NCI-H82 treated with DMSO at 0.1 percent for 48 hours (cell line): ENCODE measurements around the gene DCDC1.
"Not testable (repeated sequence)": the region's sequence is repeated elsewhere in the genome, so short reads cannot be mapped to it uniquely, and the experiment has no call there.

ENCODE experiments used
- DNase-seq: peaks from one replicate; lab custom pipeline; 2025; ENCODE audit not compliant: unreplicated experiment; lab: John Stamatoyannopoulos, UW

Gene DCDC1

DNA sequence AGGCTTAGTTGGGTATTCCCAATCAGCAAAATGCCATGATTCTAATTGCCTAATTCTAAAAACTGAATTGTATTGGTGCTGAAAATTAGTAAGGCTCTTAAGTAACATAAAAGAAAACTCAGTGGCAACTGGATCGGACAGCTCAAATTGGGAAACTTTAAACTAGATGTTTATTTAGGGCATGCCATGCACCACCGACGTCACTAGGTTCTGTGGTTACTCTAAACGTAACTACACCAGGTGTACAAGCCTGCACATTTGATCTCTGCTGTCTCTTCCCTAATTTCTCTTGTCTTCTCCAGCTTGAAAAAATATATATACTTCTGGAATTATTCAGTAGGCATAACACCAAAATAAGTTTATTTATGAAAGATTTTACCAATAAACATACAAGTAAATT is 378.2 kb downstream of the DCDC1 start:
- no peak for DNase-seq

DNA sequence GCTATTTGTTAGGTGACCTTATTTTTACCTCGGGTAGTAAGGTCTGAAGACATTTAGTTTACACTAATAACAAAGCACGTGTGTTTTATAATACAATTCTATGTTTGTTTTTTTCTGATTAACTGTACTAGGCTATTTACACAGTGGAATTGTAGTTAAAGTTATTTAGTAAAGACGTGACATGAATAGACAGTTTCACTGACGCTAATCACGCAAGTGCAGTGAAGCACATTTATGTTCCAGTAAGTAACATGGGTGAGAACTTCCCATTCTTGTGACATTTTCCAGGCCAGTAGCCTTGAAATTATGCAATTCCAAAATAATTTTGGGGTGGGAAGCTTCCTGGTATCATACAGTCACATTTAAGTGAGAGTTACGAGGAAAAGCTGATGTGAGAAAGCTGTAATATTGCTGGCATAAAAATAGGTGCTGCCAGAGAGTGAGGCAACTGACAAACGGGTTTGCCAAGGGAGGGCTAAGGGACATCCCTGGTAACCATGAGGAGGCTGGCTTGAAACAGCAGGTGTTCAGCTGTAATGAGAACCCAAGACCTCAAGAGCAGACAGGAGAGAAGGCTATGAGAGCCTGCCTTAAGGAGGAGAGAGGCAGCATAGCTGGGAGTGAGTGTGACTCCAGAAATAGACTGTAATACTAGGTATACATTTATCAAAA is 378.8 kb downstream of the DCDC1 start:
- no peak for DNase-seq

DNA sequence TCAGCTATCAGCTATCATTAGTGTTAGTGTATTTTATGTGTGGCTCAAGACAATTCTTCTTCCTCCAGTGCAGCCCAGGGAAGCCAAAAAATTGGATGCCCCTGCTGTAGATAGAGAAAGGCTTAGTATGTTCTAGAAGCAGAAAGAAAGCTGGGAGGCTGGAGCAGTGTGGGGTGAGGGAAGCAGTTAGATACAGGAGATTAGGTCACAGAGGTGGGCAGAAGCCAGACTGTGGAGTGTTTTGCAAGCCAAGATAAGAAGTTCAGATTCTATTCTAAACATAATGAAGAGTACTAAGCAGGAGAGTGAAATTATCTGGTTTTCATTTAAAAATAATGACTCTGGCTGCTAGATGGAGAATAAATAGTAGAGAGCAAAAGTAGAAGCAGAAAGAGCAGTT is 381.7 kb downstream of the DCDC1 start:
- no peak for DNase-seq

DNA sequence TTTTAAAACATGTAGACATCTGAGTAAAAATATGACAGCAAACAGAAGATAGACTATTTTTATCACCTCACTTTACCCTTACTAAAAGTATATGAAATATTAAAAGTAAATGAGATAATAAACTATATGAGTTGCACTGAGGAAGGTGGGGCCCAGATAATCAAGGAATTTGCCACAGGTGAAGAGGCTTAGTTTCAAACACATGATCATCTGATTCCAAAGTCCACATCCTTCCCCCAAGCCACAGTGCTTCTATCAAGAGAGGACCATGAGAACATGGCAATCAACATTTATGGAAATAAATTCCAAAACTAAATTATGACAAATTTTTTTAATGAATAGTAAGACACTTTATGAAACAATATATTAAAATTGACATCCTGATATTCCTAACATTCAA is 384.0 kb downstream of the DCDC1 start:
- DNase-seq = no peak

DNA sequence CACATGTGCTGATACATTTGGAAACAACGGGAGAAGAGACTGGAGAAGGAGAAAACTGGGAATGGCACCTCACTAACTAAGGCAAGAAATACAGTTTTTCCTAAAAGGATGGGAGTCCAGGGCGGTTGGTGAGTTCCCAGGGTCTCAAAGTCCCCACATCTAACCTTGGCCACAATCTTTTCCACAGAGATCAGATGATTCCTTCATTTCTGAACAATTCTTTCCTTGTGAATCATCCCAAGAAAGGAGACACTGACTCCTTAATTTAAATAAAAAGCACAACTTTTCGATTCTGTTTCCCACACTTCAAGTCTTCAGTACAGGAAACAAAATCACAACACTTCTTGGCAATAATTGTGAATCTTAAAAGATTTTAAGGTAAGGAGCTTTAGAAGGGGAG is 384.7 kb downstream of the DCDC1 start:
- DNase-seq = no peak

DNA sequence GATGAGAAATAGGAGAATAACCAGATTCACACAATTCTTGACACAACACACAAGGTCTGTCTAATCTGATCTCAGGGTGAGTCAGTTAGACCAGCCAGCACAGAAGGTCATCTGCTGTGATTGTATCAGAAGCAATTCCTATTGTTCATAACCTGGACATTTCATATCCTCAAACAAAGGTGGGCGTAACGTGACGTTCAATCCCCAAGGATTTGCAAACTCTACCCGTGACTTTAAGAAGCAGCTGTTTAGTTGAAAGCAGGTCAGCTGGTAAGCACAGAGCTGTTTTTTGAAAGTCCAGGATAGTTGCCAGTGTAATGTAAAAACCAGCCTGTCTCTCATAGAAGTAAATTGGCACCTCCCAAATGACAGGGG is 385.1 kb downstream of the DCDC1 start:
- no peak for DNase-seq

DNA sequence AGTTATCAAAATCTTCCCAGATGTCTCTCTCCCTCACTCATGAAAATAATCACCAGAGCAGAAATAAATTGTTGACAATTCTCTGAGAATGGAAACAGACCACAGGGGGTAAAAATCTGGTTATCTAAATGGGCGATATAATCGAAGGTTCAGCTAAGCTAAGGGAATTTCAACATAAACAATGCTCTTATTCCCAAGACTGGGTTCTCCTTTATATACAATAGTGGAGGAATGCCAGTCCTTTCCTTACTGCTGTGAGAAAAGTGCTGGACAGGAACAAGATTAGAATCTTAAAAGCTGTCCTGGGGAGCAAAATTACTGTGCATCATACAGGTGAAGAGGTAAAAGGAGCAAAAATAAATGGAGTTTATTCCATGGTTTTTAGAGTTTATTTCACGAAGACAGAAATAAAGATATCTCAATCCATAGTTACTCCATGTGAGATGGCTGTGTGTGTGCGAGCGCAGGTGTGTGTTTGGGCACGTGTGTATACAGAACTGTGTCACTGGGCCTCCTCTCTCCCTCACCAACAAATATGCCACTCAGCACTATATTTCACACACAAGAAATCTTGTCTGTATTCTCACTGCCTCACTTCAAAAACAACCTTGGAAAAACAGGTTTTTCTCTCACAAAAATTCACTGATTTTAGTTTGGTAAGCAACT is 385.6 kb downstream of the DCDC1 start:
- no peak for DNase-seq

DNA sequence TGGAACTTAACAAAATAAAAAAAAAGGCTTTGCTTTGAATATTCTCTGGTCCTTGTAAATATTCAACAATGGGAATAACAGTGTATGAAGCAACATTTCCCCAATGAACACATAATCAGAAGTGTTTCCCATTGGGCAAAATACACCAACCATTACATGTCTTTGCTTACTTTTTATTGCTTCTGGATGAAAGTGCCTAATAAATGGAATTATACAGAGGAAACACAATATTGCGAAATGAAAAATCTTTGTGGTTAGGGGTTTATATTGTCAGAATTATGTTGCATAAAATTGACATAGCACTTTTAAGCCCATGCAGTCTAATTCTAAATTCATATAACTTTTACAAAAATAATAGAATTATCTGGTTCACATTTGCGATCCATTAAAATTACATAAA is 386.4 kb downstream of the DCDC1 start:
- DNase-seq = no peak

DNA sequence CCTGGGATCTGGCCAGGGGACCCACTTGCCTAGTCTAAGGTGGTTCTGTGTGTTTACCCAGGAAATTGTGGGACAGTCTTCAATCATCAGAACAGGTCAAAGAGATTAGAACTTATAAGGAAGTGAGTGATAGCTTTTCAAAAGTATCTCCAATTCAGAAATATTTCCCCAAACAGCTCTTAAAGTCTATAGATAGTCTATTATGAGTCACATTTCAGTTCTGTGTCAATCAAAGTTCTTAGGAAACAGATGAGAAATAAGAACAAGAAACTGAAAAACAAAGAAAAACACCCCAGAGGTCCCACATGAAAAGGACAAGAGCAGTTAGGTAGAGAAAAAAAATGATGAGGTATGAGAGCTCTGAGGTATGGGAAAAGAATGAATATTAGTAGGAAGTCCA is 402.0 kb downstream of the DCDC1 start:
- no peak for DNase-seq

DNA sequence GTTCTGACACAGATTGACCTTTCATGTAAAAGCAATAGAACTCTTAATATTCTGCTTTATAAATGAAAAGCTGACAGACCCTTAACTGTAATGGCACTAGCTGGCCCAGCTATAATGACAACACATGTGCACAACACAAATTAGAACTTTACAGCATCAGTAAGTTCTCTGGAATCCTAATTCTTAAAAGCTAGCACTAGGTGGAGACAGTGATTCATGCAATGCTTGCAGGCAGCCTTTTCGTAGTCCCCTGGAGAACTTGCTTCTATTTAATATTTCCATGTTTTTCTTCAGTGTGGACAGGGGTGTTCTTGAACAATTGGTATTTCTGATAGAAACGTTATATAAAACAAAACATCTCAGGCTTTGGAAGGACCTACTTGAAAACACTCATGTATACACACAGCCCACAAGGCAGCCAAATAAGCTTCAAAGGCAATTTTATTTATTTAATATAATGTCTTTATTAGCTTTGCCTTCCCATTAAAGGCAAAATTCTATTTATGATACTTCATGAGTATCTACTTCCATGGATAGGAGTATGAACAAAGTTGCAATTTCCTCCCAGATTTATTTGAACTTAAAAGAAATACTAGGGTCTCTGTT is 409.0 kb downstream of the DCDC1 start:
- DNase-seq = peak; percentile 6

DNA sequence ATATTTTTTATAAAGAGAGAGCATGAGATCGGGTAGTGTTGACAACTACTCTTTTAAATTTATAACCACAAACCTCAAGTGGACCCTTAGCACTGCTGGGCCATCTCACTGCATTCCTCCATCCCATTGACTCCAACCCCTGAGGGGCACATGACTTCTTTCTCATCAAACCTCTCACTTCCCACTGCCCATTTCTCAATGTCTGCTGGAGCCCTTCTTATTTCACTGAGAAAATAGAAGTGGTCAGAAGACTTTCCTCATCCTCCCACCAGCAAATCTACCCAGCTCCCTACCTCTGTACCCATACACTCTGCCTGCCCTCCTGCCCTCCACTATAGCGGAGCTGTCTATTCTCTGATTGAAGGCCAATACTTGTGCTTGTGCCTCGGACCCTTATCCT is 412.8 kb downstream of the DCDC1 start:
- DNase-seq = no peak

DNA sequence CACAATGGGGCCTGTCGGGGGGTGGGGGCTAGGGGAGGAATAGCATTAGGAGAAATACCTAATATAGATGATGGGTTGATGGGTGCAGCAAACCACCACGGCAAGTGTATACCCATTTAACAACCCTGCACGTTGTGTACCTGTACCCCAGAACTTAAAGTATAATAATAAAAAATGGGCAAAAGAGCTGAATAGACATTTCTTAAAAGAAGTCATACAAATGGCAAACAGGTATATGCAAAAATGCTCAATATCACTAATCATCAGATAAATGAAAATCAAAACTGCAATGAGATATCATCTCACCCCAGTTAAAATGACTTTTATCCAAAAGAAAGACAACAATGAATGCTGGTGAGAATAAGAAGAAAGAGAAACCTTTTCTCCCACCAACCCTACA is 419.7 kb downstream of the DCDC1 start:
- DNase-seq = no peak

DNA sequence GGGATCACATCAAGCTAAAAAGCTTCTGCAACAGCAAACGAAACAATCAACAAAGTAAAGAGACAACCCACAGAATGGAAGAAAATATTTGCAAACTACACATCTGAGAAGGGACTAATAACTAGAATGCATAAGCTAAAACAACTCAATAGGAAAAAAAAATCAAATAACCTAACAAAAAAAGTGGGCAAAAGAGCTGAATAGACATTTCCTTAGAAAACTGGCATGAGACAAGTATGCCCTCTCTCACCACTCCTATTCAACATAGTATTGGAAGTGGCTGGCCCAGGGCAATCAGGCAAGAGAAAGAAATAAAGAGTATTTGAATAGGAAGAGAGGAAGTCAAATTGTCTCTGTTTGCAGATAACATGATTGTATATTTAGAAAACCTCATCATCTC is 421.8 kb downstream of the DCDC1 start:
- DNase-seq = not testable (repeated sequence)

DNA sequence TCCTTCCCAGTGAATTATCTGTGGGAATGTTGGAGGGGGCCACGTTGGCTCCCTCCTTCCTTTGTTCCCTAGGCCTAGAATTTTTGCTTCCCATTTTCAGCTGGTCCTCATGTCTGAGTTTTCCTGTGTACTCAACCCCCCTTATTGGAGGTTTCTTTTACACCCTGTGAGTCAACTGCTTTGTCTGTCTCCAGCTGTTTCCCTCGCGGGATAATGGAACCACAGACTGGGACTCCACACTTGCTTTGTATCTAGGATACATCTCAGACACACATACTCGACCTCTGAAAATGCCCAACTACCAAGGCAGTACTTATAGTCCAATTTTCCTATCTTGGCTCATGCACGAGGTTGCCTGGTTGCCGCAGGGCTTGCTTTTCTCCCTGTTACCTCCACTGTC is 430.7 kb downstream of the DCDC1 start:
- no peak for DNase-seq

DNA sequence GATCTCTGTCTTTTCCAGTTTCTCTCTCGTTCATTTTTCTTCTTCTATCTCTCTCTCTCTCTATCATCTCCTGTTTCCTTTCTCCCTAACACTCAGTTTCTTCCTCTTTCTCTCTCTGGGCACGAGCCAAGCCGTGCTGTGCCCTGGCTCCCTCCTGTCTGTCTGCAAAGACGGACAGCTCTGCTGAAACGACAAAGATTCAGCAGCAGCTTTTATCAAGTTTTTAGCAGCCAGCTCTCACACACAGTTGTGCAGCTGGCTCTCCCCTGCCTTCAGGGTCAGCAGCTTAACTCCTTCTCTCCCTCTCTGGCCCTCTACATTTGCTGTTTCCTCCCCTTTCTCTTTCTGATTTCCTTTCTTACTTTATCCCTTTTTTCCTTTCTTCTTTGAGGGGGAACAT is 431.4 kb downstream of the DCDC1 start:
- no peak for DNase-seq

DNA sequence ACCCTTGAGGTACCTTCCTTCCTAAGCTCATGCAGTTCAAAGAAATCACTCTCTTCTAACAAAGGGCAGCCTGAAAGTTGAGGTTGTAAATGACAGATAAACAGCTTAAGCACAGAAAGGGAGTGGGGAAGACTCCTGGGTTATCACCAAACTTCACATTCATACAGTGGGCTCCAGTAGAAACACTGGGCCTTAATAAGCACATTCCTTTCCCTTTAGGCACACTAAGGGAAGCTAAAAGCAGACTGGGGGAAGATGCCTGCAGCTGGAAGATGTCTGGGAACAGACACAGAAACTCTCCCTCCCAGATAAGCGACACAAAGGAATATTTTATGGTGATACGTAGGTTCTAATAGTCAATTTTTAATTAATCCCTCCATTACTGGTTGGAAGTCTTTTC is 433.0 kb downstream of the DCDC1 start:
- DNase-seq = no peak

DNA sequence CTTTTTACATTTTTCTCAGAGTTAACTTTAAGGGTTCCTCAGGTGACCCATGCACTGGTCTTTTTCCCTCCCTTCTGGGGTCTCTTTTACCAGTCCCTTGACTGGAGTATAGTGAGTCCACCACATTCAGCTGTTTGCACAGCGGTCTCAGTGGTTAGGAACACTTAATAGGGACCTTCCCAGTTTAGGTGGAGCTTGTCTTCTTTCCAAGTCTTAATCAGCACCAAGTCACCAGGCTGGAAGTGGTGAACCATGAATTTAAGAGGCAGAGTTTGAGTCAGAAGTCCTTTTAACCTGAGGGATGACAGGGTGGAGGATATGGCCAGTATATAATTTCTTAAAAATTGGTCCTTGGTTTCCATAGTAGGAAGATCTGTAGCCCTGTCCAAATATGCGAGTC is 433.7 kb downstream of the DCDC1 start:
- DNase-seq = no peak

DNA sequence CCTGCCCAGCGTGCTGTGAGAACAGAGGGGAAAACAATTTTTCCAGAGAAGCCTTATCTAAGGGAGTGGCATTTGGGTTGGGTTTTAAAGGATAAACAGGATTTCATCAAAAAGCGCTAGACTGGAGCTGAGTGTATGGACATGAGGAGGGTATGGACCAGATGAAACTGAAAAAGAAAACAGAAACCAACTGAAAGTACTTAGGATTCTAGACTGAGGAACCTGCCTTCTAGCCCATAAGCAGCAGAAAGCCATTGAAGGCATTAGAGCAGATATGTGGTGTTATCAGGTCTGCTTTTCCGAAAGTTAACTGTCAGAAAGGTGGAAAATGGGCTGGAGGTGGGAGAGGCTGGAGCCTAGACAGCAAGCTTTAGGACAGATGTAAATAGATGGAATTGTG is 443.4 kb downstream of the DCDC1 start:
- no peak for DNase-seq

DNA sequence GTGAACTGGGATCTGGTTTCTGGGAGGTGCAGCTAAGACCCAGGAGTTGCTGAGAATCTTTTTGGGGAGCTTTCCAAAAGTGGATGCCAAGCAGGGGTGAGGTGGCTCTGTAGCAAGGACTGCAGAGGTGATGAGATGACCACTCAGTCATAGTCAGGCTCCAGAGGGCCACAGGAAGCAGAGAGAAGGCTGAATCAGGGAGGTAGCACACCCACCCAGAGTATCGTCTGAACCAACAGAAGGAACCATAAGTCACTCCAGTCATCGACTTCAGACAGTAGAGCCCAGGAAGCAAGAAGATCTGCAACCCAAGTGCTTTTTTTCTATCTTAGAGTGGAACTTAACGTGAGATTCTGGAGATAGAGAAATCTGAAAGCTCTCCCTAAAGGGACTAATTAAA is 447.7 kb downstream of the DCDC1 start:
- no peak for DNase-seq

DNA sequence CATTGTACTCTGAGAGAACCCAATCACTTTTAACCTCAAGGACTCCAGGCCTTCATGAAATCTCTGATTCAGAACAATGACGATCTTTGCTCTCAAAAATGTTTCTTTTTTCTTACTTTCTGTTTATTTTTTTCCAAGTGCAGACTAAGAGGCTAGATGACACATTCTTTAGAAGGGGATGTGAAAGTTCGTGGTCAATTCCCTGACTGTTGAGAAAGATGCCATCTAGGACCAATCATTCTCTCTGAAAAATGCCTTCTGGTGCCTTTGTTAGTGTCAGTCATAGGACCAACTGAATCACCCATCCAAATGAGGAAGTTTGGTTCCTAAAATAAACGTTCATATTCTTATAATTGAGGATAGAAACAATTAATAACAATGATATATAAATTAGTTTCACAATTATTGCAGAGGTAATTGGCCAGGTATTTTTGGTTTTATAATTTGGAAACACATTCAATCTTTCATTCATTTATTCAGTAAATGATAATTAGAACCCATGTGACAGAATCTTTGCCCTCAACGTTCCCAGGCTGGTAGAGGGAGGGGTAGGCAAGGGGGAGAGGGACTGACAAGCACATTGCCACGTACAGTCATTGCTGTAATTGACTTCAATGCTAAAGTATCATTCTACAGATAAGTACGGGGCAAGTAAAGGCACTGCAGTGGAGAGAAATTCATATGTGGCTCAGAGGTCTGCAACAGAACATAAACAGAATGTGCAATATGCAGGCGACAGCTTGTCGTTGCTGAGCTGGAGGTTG is 450.0 kb downstream of the DCDC1 start:
- DNase-seq = no peak

DNA sequence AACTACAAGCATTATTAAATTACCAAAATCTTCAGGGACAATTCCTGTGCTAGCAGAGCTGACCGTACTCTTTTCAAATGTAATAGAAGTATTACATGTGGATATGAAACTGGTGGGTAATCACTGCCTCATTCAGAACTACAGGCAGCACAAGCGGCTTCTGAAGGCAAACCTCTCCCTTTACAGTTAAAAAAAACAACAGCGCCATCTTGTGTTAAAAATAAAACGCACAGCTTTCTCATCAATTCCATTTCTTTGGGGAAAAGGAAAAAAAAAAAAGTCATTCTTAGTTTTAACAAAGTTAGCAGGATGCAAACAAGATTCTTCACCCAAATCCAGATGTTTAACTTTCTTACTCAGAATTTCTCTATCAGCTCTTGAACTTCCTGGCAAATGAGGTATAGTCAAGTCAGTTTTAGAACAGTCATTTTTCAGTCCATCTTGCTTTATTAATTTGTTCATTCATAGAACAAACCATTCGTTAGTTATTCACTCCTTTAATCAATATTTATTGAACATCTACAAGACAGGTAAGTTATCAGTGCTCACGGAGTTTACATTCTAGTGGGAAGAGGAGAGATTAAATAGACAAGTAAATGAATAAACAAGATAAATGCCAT is 451.6 kb downstream of the DCDC1 start:
- DNase-seq = peak; percentile 14

DNA sequence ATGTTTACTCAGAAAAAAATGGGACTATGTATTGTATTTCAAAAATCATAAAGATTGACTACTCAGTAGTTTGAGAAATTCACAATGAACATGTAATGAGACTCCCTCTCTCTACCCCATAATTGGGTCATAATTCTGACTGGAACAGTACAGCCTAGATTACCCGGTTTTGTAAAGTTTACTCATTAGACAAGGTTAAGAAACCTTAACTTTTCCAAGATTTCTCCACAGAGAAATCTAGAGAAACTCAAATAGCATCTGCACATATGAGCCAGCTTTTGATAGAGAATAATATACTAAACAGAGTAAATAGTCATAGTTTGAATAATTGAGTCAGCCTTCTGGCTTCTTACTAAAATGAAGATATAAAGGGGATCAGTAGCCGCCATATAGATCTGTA is 452.3 kb downstream of the DCDC1 start:
- no peak for DNase-seq
